Epidermal melanocyte (primary cell): ENCODE data around the gene ORM2.
A peak's percentile ranks its signal among the peaks of the same experiment; 100 is the strongest.
"Not testable (repeated sequence)": the region's sequence is repeated elsewhere in the genome, so short reads cannot be mapped to it uniquely, and the experiment has no call there.

Experiments used
- DNase-seq: peaks from one replicate; pipeline ENCODE4 v3.0.0; 2011; ENCODE audit warnings: low spot score; ENCODE audit not compliant: insufficient read length

The ORM2 gene

DNA sequence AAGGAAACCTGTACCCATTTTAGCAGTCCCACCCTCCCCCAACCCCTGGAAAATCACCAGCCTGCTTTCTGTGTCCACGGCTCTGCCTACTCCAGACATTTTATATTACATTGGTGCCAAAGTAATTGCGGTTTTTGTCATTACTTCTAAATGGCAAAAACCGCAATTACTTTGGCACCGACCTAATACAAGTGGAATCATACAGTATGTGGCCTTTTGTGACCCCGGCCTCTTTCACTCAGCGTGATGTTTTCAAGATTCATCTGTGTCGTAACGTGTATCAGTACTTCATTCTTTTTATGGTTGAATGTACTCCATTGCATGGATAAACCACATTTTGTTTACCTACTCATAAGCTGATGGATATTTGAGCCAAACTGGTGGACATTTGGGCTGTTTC lies 16.5 kb upstream of the ORM2 start:
- DNase-seq: no peak

DNA sequence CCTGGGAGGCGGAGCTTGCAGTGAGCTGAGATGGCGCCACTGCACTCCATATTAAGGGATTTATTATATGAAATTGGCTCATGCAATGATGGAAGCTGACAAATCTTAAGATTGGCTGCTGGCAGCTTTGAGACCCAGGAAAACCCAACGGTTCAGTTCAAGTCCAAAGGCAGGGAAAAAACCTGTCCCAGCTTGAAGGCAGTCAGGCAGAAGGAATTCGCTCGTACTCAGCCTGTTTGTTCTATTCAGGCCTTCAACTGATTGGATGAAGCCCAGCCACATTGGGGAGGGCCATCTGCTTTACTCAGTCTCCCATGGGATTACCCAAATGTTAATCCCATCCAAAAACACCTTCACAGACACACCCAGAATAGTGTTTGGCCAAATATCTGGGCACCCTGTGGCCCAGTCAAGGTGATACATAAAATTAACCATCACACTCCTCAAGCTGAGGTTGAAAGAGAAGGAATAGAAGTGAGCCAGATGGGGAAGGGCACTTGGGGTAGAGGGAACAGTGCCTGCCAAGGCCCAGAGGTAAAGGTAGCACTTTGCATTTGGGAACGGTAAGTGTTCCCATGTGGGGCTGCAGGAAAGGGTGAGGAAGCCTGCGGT lies 15.3 kb upstream of the ORM2 start:
- no peak for DNase-seq

DNA sequence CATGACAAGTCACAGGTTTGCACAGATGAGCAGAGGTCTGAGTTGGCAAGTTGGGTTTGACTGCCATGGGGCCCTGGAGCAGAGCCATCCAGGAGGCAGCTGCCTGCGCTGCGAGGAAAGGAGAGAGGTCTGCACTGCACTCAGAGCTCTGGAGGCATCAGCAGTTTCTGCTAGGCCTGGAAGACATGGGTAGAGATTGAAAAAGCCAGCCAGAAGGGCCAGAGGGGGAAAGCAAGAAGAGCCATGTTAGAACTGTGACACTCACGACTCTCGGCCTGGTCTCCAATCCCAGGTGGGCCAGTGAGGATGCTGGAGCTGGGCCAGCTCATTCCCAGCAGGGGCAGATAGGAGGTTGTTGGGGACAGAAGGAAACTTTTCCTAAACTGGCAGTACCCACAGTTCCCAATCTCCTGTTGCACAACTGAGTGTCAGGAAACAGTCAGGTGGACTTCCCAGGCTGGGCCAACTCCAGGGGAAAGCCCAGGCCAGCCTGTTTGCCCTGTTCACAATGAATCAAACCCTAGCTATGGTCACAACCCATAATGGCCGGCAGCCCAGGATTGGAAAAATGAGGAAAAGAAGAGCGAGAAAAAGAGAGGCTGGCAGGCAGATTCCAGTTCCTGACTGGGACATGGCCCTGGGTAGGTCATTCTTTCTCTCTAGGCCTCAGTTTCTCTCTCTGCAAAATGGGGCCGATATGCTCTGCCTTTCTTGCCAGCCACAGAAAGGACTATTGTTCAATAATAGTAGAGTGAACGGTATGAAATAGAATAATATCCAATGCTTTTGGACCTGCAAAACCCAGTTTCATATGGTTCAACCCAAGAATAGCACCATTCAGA lies 14.6 kb upstream of the ORM2 start:
- DNase-seq: no peak

DNA sequence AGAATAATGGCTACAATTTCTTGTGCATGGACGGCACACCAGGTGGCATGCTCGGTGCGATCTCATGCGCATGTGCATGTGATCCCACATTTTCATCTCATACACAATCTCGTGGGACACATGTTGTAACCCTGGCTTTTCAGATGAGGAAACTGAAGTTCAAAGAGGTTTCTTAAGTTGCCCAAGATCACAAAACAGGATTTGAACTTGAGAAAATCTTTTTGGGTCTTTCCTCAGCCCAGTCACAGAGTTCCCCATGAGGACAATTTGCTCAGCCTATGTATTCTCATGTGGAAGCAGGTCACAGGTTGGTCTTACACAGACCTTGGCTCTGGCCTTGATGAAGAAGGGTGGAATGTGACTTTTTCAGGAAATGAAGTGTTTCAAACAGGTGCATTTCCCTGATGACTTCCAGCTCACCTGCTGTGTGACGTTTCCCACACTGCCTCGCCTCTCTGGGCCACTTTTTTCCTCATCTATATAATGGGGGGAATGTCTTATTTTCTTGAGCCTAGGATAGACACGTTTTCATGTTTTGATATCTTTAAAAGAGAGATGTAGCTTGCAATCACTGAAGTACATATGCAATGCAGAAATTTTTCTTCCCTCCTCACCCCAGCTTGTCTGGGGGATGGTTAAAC lies 13.8 kb upstream of the ORM2 start:
- no peak for DNase-seq

DNA sequence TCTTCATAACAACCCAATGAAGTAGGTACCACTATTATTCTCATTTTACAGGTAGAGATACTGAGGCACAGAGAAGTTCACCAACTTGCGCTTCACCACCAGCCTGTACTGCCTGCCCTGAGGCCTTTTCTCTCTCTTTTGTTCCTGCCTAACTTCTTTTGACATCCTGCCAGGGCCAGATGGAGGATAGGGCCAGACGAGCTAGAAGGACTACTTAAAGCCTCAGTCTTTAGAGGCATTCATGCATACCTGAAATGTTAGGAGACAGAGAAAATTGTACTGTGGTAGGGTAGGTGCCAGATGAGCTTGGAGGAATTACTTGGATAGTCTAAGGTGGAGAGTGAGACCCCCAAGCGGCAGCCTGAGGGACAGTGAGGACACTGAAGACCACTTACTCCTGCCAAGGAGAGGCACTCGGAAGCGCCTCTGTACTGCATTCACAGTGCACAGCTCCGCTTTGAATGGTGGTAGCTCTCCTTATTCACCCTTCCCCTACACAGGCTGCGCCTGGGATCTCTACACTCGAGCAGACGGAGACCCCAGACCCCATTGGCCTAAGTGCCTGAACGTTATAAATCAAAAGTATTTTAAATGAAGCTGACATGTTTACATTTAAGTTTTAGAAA lies 13.0 kb upstream of the ORM2 start:
- no peak for DNase-seq

DNA sequence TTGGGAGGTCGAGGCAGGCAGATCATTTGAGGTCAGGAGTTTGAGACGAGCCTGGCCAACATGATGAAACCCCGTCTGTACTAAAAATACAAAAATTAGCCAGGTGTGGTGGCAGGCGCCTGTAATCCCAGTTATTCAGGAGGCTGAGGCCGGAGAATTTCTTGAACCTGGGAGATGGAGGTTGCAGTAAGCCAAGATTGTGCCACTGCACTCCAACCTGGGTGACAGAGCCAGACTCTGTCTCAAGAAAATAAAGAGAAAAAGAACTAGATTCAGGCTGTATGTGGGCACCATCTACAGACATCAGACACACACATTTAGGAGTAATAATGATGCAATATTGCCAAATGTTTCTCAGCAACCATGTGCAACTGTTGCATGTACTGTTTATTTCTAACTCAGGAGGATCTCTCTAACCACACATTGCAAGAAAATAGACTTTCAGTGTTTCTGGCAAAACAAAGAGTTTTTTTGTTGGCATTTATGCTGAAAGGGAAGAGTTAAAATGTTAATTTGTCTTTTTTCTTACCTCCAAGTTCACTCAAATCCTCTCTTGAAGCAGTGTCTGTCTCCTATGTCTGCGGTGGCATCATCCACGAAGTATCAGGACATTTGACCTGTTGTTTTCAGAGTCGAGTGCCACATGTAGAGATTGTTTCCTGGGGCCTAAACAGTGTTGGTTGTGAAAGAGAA lies 11.9 kb upstream of the ORM2 start:
- DNase-seq: peak; percentile 39

DNA sequence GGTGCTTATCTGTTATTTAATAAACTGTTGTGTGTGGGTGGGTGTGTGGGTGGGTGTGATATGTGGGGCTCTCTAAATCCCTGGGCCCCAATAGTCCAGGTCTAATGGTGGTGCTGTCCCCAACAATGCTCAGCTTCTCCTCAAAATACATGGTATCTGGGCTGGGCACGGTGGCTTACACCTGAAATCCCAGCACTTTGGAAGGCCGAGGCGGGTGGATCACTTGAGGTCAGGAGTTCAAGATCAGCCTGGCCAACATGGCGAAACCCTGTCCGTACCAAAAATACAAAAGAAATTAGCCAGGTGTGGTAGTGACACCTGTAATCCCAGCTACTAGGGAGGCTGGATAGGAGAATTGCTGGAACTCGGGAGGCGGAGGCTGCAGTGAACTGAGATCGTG lies 11.3 kb upstream of the ORM2 start:
- DNase-seq: no peak

DNA sequence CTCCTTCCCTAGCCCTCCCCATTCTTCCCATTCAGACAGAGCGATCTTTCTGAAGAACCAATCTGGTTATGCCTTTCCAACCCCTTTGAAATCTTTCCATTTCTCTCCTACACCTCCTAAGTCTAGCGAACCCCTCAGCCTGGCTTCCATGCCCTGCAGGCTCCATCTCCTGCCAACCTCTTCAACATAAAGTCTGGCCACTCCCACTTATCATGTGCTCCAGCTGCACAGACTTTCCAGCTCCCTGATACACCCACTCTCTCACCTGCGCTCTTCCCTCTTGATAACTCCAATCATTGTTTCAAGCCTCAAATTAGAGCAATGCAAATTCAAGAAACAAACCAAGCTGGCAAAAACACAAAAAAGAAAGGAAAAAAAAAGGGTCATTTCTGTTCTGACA lies 10.5 kb upstream of the ORM2 start:
- DNase-seq: no peak

DNA sequence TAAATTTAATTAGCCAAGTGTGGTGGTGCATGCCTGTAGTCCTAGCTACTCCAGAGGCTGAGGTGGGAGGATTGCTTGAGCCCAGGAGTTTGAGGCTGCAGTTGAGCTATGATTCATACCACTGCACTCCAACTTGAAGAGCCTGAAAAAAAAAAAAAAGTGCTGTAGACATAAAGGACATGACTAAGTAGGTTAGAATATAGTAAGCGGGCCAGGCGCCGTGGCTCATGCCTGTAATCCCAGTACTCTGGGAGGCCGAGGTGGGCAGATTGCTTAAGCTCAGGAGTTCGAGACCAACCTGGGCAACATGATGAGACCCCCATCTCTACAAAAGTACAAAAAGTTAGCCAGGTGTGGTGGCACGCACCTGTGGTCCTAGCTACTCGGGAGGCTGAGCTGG lies 9.0 kb upstream of the ORM2 start:
- not testable (repeated sequence) for DNase-seq

DNA sequence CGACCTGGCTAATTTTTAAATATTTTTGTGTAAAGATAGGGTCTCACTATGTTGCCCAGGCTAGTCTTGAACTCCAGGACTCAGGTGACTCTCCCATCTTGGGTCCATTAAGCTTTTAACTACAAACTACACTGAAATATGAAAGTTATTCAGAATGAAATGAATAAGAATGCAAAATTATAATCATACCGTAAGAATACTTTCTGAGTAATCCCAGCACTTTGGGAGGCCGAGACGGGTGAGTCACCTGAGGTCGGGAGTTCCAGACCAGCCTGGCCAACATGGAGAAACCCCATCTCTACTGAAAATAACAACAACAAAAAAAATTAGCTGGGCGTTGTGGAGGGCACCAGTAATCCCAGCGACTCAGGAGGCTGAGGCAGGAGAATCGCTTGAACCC lies 7.9 kb upstream of the ORM2 start:
- no peak for DNase-seq

DNA sequence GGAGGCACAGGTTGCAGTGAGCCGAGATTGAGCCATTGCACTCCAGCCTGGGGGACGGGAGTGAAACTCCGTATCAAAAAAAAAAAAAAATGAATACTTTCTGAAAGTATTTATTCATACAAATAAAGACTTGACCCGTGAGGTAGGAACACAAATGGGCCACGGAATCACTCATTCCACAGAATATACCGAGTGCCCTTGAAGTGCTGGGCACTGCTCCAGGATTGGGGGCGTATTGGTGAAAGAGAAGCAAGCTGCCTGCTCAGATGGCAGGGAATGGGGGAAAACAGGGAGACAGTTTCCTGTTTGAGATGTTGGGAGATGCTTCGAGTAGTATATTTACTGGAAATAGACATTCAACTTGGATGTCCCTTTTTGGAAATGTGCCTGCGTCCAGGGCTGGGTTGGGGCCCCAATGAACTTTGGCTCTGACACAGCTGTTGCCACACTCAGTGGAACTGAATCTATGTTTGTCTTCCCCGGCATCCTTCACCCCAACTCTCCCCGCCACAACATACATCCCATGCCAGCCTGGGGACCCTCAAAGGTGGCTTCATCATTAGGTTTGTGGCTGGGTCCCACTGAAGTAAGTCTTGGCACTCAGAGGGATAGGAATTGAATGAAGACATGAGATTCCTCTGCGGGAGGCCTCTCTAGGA lies 7.4 kb upstream of the ORM2 start:
- not testable (repeated sequence) for DNase-seq

DNA sequence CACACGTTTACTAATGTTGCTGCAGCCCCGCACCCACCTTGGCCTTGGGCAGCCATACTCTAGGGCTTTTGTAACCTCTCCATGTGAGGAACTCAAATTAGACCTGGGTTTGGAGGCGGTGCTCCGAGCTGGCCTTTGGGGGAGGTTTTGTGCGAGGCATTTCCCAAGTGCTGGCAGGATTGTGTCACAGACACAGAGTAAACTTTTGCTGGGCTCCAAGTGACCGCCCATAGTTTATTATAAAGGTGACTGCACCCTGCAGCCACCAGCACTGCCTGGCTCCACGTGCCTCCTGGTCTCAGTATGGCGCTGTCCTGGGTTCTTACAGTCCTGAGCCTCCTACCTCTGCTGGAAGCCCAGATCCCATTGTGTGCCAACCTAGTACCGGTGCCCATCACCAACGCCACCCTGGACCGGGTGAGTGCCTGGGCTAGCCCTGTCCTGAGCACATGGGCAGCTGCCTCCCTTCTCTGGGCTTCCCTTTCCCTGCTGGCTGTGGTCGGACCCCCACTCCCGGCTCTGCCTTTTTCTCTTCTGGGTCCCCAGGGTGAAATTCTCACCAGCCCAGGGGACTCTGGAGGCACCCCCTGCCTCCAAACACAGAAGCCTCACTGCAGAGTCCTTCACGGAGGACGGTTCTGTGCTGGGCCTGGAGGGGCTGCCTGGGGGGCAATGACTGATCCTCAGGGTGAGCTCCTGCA lies 6.7 kb upstream of the ORM2 start, which contains the start of gene ORM1:
TSS of gene ORM1 (plus strand) at position 268 of the 701 bp plus-strand sequence. CDS start at position 304, 36 bp downstream.
- not testable (repeated sequence) for DNase-seq

DNA sequence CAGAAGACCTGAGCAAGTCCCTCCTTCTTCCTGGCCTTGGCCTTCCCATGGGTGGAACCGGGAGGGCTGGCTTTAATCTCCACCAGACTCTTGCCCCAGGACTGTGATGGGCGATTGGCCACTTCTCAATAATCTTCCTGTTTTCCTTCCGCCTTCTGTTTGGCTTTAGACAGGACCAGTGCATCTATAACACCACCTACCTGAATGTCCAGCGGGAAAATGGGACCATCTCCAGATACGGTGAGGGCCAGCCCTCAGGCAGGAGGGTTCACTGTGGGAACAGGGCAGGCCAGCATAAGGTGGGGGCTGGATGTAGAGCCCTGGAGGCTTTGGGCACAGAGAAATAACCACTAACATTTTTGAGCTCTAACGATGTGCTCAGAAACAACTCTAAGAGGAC lies 5.8 kb upstream of the ORM2 start:
- DNase-seq: not testable (repeated sequence)

DNA sequence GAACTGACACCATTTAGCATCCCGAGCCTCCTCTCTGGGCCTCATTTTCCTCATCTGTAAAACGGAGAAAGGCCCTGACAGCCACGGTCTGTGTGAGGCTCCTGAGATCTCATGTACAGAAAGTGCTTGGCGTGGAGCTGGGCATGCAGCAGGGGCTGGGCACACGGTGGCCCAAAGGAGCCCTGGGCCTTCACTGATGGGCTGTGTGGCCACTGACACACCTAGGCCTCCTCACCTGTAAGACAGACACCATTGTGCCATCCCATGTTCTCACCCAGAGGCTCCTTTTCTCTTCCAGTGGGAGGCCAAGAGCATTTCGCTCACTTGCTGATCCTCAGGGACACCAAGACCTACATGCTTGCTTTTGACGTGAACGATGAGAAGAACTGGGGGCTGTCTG lies 5.2 kb upstream of the ORM2 start:
- no peak for DNase-seq

DNA sequence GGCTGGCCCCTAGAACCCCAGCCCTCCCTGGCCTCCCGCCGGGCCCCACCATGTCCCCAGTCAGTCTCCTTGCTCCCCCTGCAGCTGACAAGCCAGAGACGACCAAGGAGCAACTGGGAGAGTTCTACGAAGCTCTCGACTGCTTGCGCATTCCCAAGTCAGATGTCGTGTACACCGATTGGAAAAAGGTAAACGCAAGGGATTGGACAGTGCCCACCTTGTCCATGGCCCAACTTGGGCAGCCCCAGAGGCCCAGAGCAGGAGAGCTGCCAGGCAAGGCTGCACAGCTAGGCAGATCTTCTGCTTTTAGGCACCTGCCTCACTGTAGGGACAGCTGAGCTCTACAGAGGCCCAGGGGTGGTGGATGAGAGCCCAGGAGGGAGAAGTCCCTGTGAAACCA lies 4.7 kb upstream of the ORM2 start:
- DNase-seq: not testable (repeated sequence)

DNA sequence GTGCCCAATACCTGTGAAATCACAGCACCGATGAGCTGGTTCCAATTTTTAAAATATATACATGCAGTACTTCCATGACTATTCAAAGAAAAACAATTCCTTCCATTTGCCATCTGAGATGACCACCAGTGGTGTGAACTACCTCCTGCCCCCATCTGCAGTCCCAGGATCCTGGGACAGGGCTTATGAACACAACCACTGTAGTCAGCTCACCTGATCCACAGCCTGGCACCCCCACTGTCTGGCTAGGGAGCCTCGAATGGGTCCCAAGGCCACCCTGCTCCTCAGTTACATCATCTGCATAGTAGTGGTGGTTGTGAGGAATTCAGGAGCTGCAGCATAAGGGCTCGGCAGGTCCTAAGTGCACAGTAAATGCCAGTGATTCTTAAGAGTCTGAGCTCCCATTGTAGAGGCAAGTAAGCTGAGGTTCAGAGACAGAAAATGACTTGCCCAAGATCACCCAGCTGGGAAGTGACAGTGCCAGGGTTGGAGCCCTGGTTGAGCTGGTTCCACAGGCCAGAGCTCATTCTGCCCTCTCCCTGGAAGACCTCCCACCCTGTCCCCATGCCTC lies 3.9 kb upstream of the ORM2 start:
- DNase-seq: not testable (repeated sequence)

DNA sequence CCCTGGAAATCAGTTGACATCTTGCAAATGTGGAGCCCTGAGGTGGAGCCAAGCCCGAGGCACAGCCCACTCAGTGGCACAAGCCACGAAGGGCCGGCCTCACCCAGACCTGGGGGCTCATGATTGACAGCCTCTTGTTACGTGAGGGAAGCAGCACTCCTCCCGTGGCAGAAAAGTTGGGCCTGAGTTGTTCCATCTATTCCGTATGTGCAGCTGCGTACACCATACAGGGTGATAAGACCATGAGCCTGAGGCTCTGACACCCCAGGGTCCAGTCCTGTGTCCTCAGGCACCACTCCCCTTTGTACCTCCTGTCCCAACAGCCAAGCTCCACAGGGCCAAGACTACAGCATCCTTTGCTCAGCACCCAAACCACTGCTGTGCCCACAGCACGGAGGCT lies 1.9 kb upstream of the ORM2 start:
- DNase-seq: no peak

DNA sequence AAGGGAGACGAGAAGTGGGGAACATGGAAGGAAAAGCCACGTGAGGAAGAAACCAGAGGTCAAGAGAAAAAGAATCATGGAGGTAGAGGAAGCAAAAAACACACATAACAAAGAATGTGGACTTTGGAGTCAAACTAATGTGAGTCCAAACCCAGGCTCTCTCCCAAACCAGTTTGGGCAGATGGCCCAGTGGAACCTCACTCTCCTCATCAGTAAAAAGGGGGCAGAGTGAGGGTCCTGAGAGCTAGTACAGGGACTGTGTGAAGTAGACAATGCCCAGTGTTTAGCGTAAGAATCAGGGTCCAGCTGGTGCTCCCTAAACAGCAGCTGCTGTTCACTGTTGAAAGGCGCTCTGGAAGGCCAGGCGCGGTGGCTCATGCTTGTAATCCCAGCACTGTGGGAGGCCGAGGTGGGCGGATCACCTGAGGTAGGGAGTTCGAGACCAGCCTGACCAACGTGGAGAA lies 1.3 kb upstream of the ORM2 start:
- DNase-seq: not testable (repeated sequence)

DNA sequence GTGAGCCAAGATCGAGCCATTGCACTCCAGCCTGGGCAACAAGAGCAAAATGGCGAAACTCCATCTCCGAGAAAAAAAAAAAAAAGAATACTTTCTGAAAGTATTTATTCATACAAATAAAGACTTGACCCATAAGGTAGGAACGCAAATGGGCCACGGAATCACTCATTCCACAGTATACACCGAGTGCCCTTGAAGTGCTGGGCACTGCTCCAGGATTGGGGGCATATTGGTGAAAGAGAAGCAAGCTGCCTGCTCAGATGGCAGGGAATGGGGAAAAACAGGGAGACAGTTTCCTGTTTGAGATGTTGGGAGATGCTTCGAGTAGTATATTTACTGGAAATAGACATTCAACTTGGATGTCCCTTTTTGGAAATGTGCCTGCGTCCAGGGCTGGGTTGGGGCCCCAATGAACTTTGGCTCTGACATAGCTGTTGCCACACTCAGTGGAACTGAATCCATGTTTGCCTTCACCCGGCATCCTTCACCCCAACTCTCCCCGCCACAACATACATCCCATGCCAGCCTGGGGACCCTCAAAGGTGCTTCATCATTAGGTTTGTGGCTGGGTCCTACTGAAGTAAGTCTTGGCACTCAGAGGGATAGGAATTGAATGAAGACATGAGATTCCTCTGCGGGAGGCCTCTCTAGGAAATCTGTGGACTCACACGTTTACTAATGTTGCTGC lies 588 bp upstream of the ORM2 start:
- not testable (repeated sequence) for DNase-seq
